Stimulated activated CD4-positive, alpha-beta T cell treated with anti-CD3 and anti-CD28 coated beads, Interleukin-12 subunit alpha, Interleukin-12 subunit beta, amount 100 ng/mL, for 24 hours (primary cell): ENCODE results near the gene EFHC1.
A peak's percentile ranks its signal among the peaks of the same experiment; 100 is the strongest.
"Not testable (repeated sequence)": the region's sequence is repeated elsewhere in the genome, so short reads cannot be mapped to it uniquely, and the experiment has no call there.

Experiments
- DNase-seq, 2 experiments: peaks; one replicate each; pipeline ENCODE4 v3.0.0-alpha.2; 2020; ENCODE audit warnings: low read depth in 2 of 2

Gene EFHC1

GRCh38 chr6:52419809-52420667, at the start of gene EFHC1:
TSS of gene EFHC1 (plus strand) at chr6:52420342. CDS start at chr6:52420411, 69 bp downstream.
- DNase-seq, result peak; percentile 96 to 98

- no peak for DNase-seq
Measured at GRCh38 chr6:52371656-52372191, 48.4 kb upstream of the EFHC1 start.

GRCh38 chr6:52373151-52373690, 46.9 kb upstream of the EFHC1 start:
- no peak for DNase-seq

- no peak for DNase-seq
Measured at GRCh38 chr6:52374247-52374646, 45.9 kb upstream of the EFHC1 start.

- DNase-seq, result no peak
Measured at GRCh38 chr6:52375780-52376556, 44.2 kb upstream of the EFHC1 start.

GRCh38 chr6:52376763-52377162, 43.4 kb upstream of the EFHC1 start:
- no peak for DNase-seq

- no peak for DNase-seq
Measured at GRCh38 chr6:52377538-52378221, 42.5 kb upstream of the EFHC1 start.

- DNase-seq, result no peak
Measured at GRCh38 chr6:52381249-52381648, 38.9 kb upstream of the EFHC1 start.

- DNase-seq, result no peak
Measured at GRCh38 chr6:52384145-52384766, 35.9 kb upstream of the EFHC1 start.

- no peak for DNase-seq
Measured at GRCh38 chr6:52385074-52385473, 35.1 kb upstream of the EFHC1 start.

GRCh38 chr6:52388119-52388518, 32.0 kb upstream of the EFHC1 start:
- not testable (repeated sequence) for DNase-seq

- DNase-seq, result no peak
Measured at GRCh38 chr6:52388790-52389189, 31.4 kb upstream of the EFHC1 start.

GRCh38 chr6:52389264-52389625, 30.9 kb upstream of the EFHC1 start:
- DNase-seq, result no peak

- peak in 1 of 2 experiments; percentile 43 for DNase-seq
Measured at GRCh38 chr6:52389626-52390360, 30.3 kb upstream of the EFHC1 start.

GRCh38 chr6:52390361-52390727, 29.8 kb upstream of the EFHC1 start:
- DNase-seq, result no peak

- no peak for DNase-seq
Measured at GRCh38 chr6:52391599-52391998, 28.5 kb upstream of the EFHC1 start.

- no peak for DNase-seq
Measured at GRCh38 chr6:52392944-52393343, 27.2 kb upstream of the EFHC1 start.

GRCh38 chr6:52393780-52394179, 26.4 kb upstream of the EFHC1 start:
- no peak for DNase-seq

GRCh38 chr6:52394251-52394666, 25.9 kb upstream of the EFHC1 start:
- DNase-seq, result no peak

GRCh38 chr6:52395969-52396368, 24.2 kb upstream of the EFHC1 start:
- no peak for DNase-seq
